Thoracic aorta (tissue), 2 donors: ENCODE measurements around the gene ZFYVE9. TPM values are rescaled to one million over a fixed set of nuclear protein-coding genes. Genes with fewer than 3 reads are reported as not detected.

Experiments used
- ATAC-seq: fragments of 150-250 bp; one replicate; pipeline ENCODE4 v1.8.0; 2017; ENCODE audit warnings: low read depth; ENCODE audit not compliant: insufficient number of reproducible peaks, low FRiP score
- DNase-seq: peaks from one replicate; pipeline ENCODE4 v3.0.0-alpha.2; 2020; ENCODE audit warnings: low spot score
- H3K27ac ChIP-seq, 2 donors: fragments of 200-600 bp; sonication (generic); 1 replicate in 1 of 2; 2 replicates in 1 of 2; pipeline ENCODE4 v1.5.1; 2016; ENCODE audit warnings: mild to moderate bottlenecking in 2 of 2, moderate library complexity in 2 of 2
- H3K27me3 ChIP-seq: fragments of 200-600 bp; sonication (generic); replicated peaks from 2 replicates; pipeline ENCODE4 v1.6.0; 2016; ENCODE audit warnings: mild to moderate bottlenecking; ENCODE audit not compliant: insufficient read depth
- H3K36me3 ChIP-seq: fragments of 200-600 bp; sonication (generic); one replicate; pipeline ENCODE4 v1.5.1; 2016
- H3K4me1 ChIP-seq, 2 donors: fragments of 200-600 bp; sonication (generic); 1 replicate in 1 of 2; 2 replicates in 1 of 2; pipeline versions ENCODE4 v1.5.1 to v1.6.0; 2016; ENCODE audit warnings: low read depth in 2 of 2, mild to moderate bottlenecking in 1 of 2; ENCODE audit not compliant: control insufficient read depth in 1 of 2
- H3K4me3 ChIP-seq: fragments of 200-600 bp; sonication (generic); 2 replicates; pipeline ENCODE4 v1.5.1; 2016; ENCODE audit warnings: mild to moderate bottlenecking
- H3K9me3 ChIP-seq: fragments of 200-600 bp; sonication (generic); 2 replicates; pipeline ENCODE4 v1.5.1; 2016
- CTCF ChIP-seq: fragments of 200-600 bp; sonication (generic); IDR thresholded peaks from one replicate; pipeline ENCODE4 v1.5.1; 2019; ENCODE audit warnings: antibody characterized with exemption
- total RNA-seq, 2 donors: library from RNA; depleted of rRNA; stranded (reverse); fragments of >200 nt; gene quantifications; one replicate each; pipeline versions ENCODE4 v1.1.0 to v1.2.3, GENCODE V29; 2016

The ZFYVE9 gene
- total RNA-seq, 2 donors from 2014 or later = 29.6 to 45.9 TPM

GRCh38 chr1:52229494-52229893 is 87.6 kb downstream of the ZFYVE9 start:
- no peak for TF ChIP-seq CTCF
- ATAC-seq (no peak), DNase-seq (no peak)
- Histone ChIP-seq H3K36me3 (no peaks in the 10 kb centered on the region), H3K27me3 (no peaks in the 10 kb centered on the region), H3K9me3 (peaks cover 8% of the 10 kb centered on the region), H3K4me1 (no peaks in the 10 kb centered on the region), H3K4me3 (no peak overlapping the region), H3K27ac (no peak overlapping the region)

GRCh38 chr1:52233463-52233862 is 91.6 kb downstream of the ZFYVE9 start:
- H3K4me3 ChIP-seq = no peak overlapping the region
- H3K9me3 ChIP-seq = no peaks in the 10 kb centered on the region
- H3K4me1 ChIP-seq = peaks cover 0 to 7% of the 10 kb centered on the region in 2 donors
- no peak for TF ChIP-seq CTCF
- DNase-seq = no peak
- no peak for ATAC-seq
- H3K27ac ChIP-seq = no peak overlapping the region
- no peaks in the 10 kb centered on the region for H3K36me3 ChIP-seq
- no peaks in the 10 kb centered on the region for H3K27me3 ChIP-seq

GRCh38 chr1:52234014-52234413 is 92.1 kb downstream of the ZFYVE9 start:
- Histone ChIP-seq H3K4me1 (peaks cover 0 to 7% of the 10 kb centered on the region in 2 donors), H3K4me3 (no peak overlapping the region), H3K9me3 (no peaks in the 10 kb centered on the region), H3K27ac (no peak overlapping the region), H3K36me3 (no peaks in the 10 kb centered on the region), H3K27me3 (no peaks in the 10 kb centered on the region)
- no peak for TF ChIP-seq CTCF
- ATAC-seq = no peak
- DNase-seq = no peak

GRCh38 chr1:52234708-52235107 is 92.8 kb downstream of the ZFYVE9 start:
- H3K4me3 ChIP-seq = no peak overlapping the region
- no peak overlapping the region for H3K27ac ChIP-seq
- no peak for TF ChIP-seq CTCF
- DNase-seq = no peak
- H3K36me3 ChIP-seq = no peaks in the 10 kb centered on the region
- ATAC-seq = no peak
- H3K9me3 ChIP-seq = no peaks in the 10 kb centered on the region
- H3K4me1 ChIP-seq = peaks cover 0 to 7% of the 10 kb centered on the region in 2 donors
- no peaks in the 10 kb centered on the region for H3K27me3 ChIP-seq

GRCh38 chr1:52235646-52236045 is 93.8 kb downstream of the ZFYVE9 start:
- no peak overlapping the region for H3K27ac ChIP-seq
- ATAC-seq = no peak
- H3K4me3 ChIP-seq = no peak overlapping the region
- peaks cover 0 to 7% of the 10 kb centered on the region in 2 donors for H3K4me1 ChIP-seq
- H3K27me3 ChIP-seq = no peaks in the 10 kb centered on the region
- no peaks in the 10 kb centered on the region for H3K9me3 ChIP-seq
- no peak for TF ChIP-seq CTCF
- no peak for DNase-seq
- H3K36me3 ChIP-seq = no peaks in the 10 kb centered on the region
